ENCODE results near the gene TTC22. TPM values are rescaled to one million over a fixed set of nuclear protein-coding genes. Genes with fewer than 3 reads are reported as not detected.

Gene TTC22
- total RNA-seq, 1 experiment from 2014 or later, result 0.59 TPM

- Histone ChIP-seq H2AK5ac (ENCODE audit: insufficient read length, low read length) (no peak overlapping the region), H3K4ac (ENCODE audit: low read depth, low read length) (no peak overlapping the region), H2BK5ac (ENCODE audit: insufficient read length, low read length) (no peak overlapping the region), H3K79me2 (ENCODE audit: insufficient read depth, low read length) (no peaks in the 10 kb centered on the region), H3K14ac (ENCODE audit: insufficient read depth, low read length) (no peak overlapping the region), H4K91ac (ENCODE audit: insufficient read length, low read depth, low read length) (no peak overlapping the region), H3K23ac (ENCODE audit: insufficient read length, low read depth, low read length) (no peak overlapping the region), H4K8ac (replicated peaks; ENCODE audit: insufficient read length, low read depth, low read length) (no peak overlapping the region), H2BK15ac (ENCODE audit: low read depth, low read length) (no peak overlapping the region), H2BK12ac (ENCODE audit: insufficient read length, low read depth, low read length) (no peak overlapping the region), H2BK20ac (ENCODE audit: low read depth, low read length, poor library complexity, severe bottlenecking) (no peak overlapping the region), H3K4me1 (ENCODE audit: insufficient read depth, low read length) (no peaks in the 10 kb centered on the region), H2AFZ (ENCODE audit: low read length) (no peak overlapping the region), H3K79me1 (ENCODE audit: insufficient read depth, low read depth, low read length, poor library complexity, severe bottlenecking) (no peaks in the 10 kb centered on the region), H2BK120ac (ENCODE audit: low read depth, low read length, poor library complexity, severe bottlenecking) (no peak overlapping the region), H3T11ph (ENCODE audit: low read length) (no peak overlapping the region), H3K9me3 (ENCODE audit: control insufficient read depth, low read depth, low read length) (no peaks in the 10 kb centered on the region), H3K23me2 (ENCODE audit: insufficient read length, low read depth, low read length, poor library complexity, severe bottlenecking) (no peaks in the 10 kb centered on the region), H3K27ac (ENCODE audit: insufficient read length, low read depth, low read length) (no peak overlapping the region), H3K4me2 (ENCODE audit: insufficient read depth, insufficient read length, low read length) (no peak overlapping the region), H4K5ac (ENCODE audit: insufficient read length, low read depth, low read length) (no peak overlapping the region), H3K56ac (ENCODE audit: insufficient read length, low read depth, low read length) (no peak overlapping the region), H4K20me1 (ENCODE audit: control insufficient read depth, insufficient read depth, insufficient read length) (no peaks in the 10 kb centered on the region), H3K18ac (ENCODE audit: insufficient read length, low read depth, low read length) (no peak overlapping the region), H3K27me3 (ENCODE audit: insufficient read depth, low read length) (no peaks in the 10 kb centered on the region), H3K9ac (ENCODE audit: extremely low read depth, insufficient read length, low read length) (no peak overlapping the region)
- no peaks in the 10 kb centered on the region for H3K9me3 Mint-ChIP-seq
- no peak overlapping the region; a peak in 1 of 7 replicates for H3K27ac Mint-ChIP-seq
- H3K27me3 Mint-ChIP-seq (ENCODE audit: low read depth), result no peaks in the 10 kb centered on the region
- no peak overlapping the region; a peak in 1 of 5 replicates for H3K4me3 Mint-ChIP-seq
- TF ChIP-seq CTCF (conservative IDR thresholded peaks at IDR 0.05), result no peak
- peaks cover 57 to 73% (median 57%) of the 10 kb centered on the region in 3 experiments for H3K36me3 Mint-ChIP-seq (ENCODE audit: insufficient read depth in 1 of 3, low read depth in 3 of 3)
- H3K4me1 Mint-ChIP-seq, result no peaks in the 10 kb centered on the region
- WGBS (ENCODE audit: extremely low coverage, insufficient read length, low lambda C conversion rate), result no CpG with 5 or more reads among the region's 6 CpGs
- no peak for DNase-seq
Measured at GRCh38 chr1:54849219-54850068, 48.3 kb upstream of the TTC22 start.
